ENCODE results near the gene MGAT3.
A peak's percentile ranks its signal among the peaks of the same experiment; 100 is the strongest.

DNA sequence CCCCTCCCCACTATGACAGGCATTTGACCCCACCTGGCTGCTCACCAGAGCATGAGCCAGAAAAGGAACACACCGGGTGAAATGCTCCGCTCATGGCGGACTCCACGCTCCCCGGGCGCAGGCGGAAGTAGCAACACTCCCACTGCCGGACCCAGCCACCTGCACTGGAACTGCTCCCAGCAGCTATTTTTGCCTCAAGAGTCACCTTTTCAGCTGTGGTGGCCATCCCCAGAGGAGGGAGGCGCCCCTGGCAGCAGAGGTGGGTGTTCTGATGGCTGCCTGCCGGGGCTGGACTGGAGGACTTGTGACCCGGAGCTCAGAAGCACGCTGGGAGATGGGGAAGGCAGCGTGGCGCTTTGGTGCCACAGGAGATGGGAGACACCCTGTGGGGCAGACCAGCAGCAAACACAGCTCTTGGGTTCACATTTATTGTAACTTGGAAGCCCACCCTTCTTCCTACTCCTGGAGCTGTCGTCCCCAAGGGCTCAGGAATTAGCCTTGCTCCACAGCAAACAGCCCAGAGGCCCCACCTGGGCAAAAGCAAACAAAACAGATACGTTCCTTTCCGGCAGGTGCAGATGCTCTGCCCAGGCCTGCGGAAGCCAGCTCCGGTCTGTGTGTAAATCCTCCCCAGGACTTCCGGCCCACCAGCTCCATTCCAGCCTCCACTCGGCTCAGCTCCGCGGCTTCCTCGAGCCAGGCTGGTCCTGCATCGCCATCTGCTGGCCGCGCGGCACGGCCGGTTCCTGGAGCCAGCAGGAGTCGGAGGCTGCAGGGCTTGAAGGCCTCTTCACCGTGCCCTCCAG lies 72.1 kb downstream of the MGAT3 start:
- TF ChIP-seq EZH2phosphoT487 (IDR thresholded peaks at IDR 0.05; ENCODE audit: borderline replicate concordance), result no peak
- TF ChIP-seq EZH2 (IDR thresholded peaks at IDR 0.05), result no peak
- TF ChIP-seq, protein P1, sequence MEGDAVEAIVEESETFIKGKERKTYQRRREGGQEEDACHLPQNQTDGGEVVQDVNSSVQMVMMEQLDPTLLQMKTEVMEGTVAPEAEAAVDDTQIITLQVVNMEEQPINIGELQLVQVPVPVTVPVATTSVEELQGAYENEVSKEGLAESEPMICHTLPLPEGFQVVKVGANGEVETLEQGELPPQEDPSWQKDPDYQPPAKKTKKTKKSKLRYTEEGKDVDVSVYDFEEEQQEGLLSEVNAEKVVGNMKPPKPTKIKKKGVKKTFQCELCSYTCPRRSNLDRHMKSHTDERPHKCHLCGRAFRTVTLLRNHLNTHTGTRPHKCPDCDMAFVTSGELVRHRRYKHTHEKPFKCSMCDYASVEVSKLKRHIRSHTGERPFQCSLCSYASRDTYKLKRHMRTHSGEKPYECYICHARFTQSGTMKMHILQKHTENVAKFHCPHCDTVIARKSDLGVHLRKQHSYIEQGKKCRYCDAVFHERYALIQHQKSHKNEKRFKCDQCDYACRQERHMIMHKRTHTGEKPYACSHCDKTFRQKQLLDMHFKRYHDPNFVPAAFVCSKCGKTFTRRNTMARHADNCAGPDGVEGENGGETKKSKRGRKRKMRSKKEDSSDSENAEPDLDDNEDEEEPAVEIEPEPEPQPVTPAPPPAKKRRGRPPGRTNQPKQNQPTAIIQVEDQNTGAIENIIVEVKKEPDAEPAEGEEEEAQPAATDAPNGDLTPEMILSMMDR (IDR thresholded peaks at IDR 0.05 in 2 of 3, conservative IDR thresholded peaks at IDR 0.05 in 1 of 3; ENCODE audit: borderline replicate concordance in 1 of 3, insufficient read depth in 1 of 3, low read depth in 2 of 3, low read length in 2 of 3), result peak in 2 of 3 experiments; percentile 96 to 99; a peak in 4 of 6 replicates
- TF ChIP-seq, protein P2, sequence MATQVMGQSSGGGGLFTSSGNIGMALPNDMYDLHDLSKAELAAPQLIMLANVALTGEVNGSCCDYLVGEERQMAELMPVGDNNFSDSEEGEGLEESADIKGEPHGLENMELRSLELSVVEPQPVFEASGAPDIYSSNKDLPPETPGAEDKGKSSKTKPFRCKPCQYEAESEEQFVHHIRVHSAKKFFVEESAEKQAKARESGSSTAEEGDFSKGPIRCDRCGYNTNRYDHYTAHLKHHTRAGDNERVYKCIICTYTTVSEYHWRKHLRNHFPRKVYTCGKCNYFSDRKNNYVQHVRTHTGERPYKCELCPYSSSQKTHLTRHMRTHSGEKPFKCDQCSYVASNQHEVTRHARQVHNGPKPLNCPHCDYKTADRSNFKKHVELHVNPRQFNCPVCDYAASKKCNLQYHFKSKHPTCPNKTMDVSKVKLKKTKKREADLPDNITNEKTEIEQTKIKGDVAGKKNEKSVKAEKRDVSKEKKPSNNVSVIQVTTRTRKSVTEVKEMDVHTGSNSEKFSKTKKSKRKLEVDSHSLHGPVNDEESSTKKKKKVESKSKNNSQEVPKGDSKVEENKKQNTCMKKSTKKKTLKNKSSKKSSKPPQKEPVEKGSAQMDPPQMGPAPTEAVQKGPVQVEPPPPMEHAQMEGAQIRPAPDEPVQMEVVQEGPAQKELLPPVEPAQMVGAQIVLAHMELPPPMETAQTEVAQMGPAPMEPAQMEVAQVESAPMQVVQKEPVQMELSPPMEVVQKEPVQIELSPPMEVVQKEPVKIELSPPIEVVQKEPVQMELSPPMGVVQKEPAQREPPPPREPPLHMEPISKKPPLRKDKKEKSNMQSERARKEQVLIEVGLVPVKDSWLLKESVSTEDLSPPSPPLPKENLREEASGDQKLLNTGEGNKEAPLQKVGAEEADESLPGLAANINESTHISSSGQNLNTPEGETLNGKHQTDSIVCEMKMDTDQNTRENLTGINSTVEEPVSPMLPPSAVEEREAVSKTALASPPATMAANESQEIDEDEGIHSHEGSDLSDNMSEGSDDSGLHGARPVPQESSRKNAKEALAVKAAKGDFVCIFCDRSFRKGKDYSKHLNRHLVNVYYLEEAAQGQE (IDR thresholded peaks at IDR 0.05; ENCODE audit: low read depth), result no peak
- TF ChIP-seq, protein P3, sequence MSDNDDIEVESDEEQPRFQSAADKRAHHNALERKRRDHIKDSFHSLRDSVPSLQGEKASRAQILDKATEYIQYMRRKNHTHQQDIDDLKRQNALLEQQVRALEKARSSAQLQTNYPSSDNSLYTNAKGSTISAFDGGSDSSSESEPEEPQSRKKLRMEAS (IDR thresholded peaks at IDR 0.05), result no peak
- no peak for TF ChIP-seq POLR2A (IDR thresholded peaks at IDR 0.05; ENCODE audit: borderline replicate concordance, extremely low read depth, insufficient read depth, insufficient read length)
- peak; percentile 33 for TF ChIP-seq POLR2AphosphoS5 (IDR thresholded peaks at IDR 0.05; ENCODE audit: low read depth, low read length)
- TF ChIP-seq SP1 (IDR thresholded peaks at IDR 0.05; ENCODE audit: low read depth), result no peak
- TF ChIP-seq ZNF274 (IDR thresholded peaks at IDR 0.05; ENCODE audit: low read depth, low read length), result no peak
- TF ChIP-seq YY1 (IDR thresholded peaks at IDR 0.05; ENCODE audit: extremely low read depth, insufficient replicate concordance, low read depth, low read length), result peak; percentile 80
- TF ChIP-seq TCF7L2 (IDR thresholded peaks at IDR 0.05; ENCODE audit: borderline replicate concordance, extremely low read depth, insufficient read depth, insufficient read length), result peak; percentile 51
- TF ChIP-seq CBX3 (IDR thresholded peaks at IDR 0.05; ENCODE audit: low read depth), result no peak
- TF ChIP-seq JUND (IDR thresholded peaks at IDR 0.05), result no peak
- no peak for TF ChIP-seq FOSL1 (IDR thresholded peaks at IDR 0.05; ENCODE audit: low read depth)

Measured in HCT116 (cell line).